Glutamatergic neuron (in vitro differentiated cells): ENCODE measurements around the gene XRCC6. TPM values are rescaled to one million over a fixed set of nuclear protein-coding genes. Genes with fewer than 3 reads are reported as not detected.

Experiments
- DNase-seq: peaks from one replicate; pipeline ENCODE4 v3.0.0; 2022
- H3K27ac Mint-ChIP-seq: one replicate; pipeline ENCODE4 v1.8.0; 2020; ENCODE audit warnings: mild to moderate bottlenecking, mixed read lengths, inconsistent platforms; ENCODE audit not compliant: unreplicated experiment
- H3K27me3 Mint-ChIP-seq: one replicate; pipeline ENCODE4 v1.8.0; 2020; ENCODE audit warnings: mild to moderate bottlenecking, moderate library complexity, mixed read lengths, inconsistent platforms; ENCODE audit not compliant: unreplicated experiment
- H3K36me3 Mint-ChIP-seq: one replicate; pipeline ENCODE4 v1.8.0; 2020; ENCODE audit warnings: mild to moderate bottlenecking, mixed read lengths, inconsistent platforms; ENCODE audit not compliant: unreplicated experiment
- H3K4me1 Mint-ChIP-seq: one replicate; pipeline ENCODE4 v1.8.0; 2020; ENCODE audit warnings: mild to moderate bottlenecking, low read depth, mixed read lengths, inconsistent platforms; ENCODE audit not compliant: unreplicated experiment
- H3K4me3 Mint-ChIP-seq: one replicate; pipeline ENCODE4 v1.8.0; 2020; ENCODE audit warnings: mild to moderate bottlenecking, mixed read lengths, inconsistent platforms; ENCODE audit not compliant: unreplicated experiment
- H3K9me3 Mint-ChIP-seq: one replicate; pipeline ENCODE4 v1.8.0; 2020; ENCODE audit warnings: mild to moderate bottlenecking, moderate library complexity, mixed read lengths, inconsistent platforms; ENCODE audit not compliant: unreplicated experiment
- total RNA-seq: library from RNA; stranded (reverse); fragmentation: NEBNext Ultra II Directional; extraction: Animal tissue kit (Norgen Biotek cat#: 25700); gene quantifications from one replicate; pipeline ENCODE4 v1.2.1, GENCODE V29; 2021; ENCODE audit not compliant: unreplicated experiment
- TF ChIP-seq, protein P1 (sequence below): fragments of 200-600 bp; sonication (generic); IDR thresholded peaks from one replicate; pipeline ENCODE4 v1.5.0; 2021; ENCODE audit not compliant: partially characterized antibody, unreplicated experiment

Gene XRCC6
- total RNA-seq, 1 donor from 2014 or later: 155 TPM

DNA sequence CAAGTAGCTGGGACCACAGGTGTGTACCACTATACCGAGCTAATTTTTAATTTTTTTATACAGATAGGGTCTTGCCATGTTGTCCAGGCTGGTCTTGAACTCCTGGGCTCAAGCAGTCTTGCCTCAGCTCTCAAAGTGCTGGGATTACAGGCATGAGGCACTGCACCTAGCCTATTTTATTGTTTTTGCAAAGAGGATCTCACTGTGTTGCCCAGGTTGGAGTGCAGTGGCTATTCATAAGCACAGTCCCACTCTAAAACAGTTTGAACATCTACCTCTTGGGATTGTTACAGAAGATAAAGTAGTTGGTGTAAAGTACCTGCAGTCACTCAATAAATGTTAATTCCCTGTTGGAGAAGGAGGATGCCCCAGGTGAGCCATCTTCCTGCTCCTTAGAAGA, 29.1 kb downstream of the XRCC6 start:
- DNase-seq: no peak
- no peaks in the 10 kb centered on the region for H3K27me3 Mint-ChIP-seq
- no peaks in the 10 kb centered on the region for H3K36me3 Mint-ChIP-seq
- no peak overlapping the region for H3K4me3 Mint-ChIP-seq
- H3K9me3 Mint-ChIP-seq: no peaks in the 10 kb centered on the region
- TF ChIP-seq, protein P1, sequence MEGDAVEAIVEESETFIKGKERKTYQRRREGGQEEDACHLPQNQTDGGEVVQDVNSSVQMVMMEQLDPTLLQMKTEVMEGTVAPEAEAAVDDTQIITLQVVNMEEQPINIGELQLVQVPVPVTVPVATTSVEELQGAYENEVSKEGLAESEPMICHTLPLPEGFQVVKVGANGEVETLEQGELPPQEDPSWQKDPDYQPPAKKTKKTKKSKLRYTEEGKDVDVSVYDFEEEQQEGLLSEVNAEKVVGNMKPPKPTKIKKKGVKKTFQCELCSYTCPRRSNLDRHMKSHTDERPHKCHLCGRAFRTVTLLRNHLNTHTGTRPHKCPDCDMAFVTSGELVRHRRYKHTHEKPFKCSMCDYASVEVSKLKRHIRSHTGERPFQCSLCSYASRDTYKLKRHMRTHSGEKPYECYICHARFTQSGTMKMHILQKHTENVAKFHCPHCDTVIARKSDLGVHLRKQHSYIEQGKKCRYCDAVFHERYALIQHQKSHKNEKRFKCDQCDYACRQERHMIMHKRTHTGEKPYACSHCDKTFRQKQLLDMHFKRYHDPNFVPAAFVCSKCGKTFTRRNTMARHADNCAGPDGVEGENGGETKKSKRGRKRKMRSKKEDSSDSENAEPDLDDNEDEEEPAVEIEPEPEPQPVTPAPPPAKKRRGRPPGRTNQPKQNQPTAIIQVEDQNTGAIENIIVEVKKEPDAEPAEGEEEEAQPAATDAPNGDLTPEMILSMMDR: no peak
- H3K27ac Mint-ChIP-seq: no peak overlapping the region
- no peaks in the 10 kb centered on the region for H3K4me1 Mint-ChIP-seq

DNA sequence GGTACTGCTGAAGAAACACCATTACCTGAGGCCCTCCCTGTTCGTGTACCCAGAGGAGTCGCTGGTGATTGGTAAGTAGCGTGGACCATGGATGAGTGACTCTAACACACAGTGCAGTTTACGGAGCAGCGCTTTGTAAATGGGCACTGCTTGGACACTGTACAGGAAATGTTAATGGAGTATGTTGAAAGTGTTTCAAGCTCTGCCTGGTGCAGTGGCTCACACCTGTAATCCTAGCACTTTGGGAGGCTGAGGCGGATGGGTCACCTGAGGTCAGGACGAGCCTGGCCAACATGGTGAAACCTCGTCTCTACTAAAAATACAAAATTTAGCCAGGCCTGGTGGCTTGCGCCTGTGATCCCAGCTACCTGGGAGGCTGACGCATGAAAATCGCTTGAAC, 29.7 kb downstream of the XRCC6 start:
- Mint-ChIP-seq H3K9me3 (no peaks in the 10 kb centered on the region), H3K36me3 (no peaks in the 10 kb centered on the region), H3K4me3 (no peak overlapping the region), H3K27me3 (no peaks in the 10 kb centered on the region), H3K27ac (no peak overlapping the region), H3K4me1 (no peaks in the 10 kb centered on the region)
- TF ChIP-seq, protein P1: no peak
- DNase-seq: no peak

DNA sequence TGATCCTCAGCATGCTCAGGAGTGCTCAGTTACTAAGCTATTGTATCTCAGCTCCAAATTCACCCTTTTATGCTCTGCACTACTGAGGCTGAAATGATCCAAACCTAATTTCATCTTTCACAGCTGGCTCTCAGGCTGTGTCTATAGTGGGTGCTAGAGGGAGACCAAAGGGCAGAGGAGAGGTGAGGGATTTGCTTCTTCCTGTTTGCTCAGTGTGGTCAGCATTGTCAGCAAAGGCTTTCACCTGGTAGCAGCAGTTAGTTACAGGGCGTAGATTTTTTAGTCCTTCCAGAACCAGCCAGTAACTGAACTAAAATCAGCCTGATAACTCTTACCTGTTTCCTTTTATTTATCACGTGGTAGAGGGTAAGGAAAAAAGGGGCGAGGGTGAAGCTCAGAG, 33.2 kb downstream of the XRCC6 start:
- H3K9me3 Mint-ChIP-seq: no peaks in the 10 kb centered on the region
- no peak overlapping the region for H3K27ac Mint-ChIP-seq
- no peak for DNase-seq
- TF ChIP-seq, protein P1: no peak
- H3K36me3 Mint-ChIP-seq: no peaks in the 10 kb centered on the region
- no peak overlapping the region for H3K4me3 Mint-ChIP-seq
- no peaks in the 10 kb centered on the region for H3K4me1 Mint-ChIP-seq
- H3K27me3 Mint-ChIP-seq: no peaks in the 10 kb centered on the region

DNA sequence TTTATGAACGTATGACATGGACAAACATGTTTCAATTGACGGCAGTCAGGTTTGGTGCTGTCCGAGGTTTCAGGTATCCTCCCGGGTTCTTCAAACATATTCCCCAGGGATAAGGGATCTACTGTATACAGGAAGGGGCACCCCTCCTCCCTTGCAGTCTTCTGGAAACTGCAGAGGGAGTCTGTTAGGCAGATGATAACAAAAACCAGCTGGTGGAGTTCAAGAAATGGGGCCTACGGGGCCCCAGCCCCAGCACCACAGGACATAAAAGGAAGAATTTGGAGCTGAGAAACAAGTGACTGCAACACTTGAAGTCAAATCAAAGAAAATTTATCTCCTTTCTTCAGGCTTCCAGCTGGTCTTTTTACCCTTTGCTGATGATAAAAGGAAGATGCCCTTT, 35.5 kb downstream of the XRCC6 start:
- no peaks in the 10 kb centered on the region for H3K4me1 Mint-ChIP-seq
- TF ChIP-seq, protein P1: no peak
- H3K4me3 Mint-ChIP-seq: no peak overlapping the region
- no peaks in the 10 kb centered on the region for H3K9me3 Mint-ChIP-seq
- H3K36me3 Mint-ChIP-seq: no peaks in the 10 kb centered on the region
- no peak for DNase-seq
- H3K27me3 Mint-ChIP-seq: no peaks in the 10 kb centered on the region
- H3K27ac Mint-ChIP-seq: no peak overlapping the region

DNA sequence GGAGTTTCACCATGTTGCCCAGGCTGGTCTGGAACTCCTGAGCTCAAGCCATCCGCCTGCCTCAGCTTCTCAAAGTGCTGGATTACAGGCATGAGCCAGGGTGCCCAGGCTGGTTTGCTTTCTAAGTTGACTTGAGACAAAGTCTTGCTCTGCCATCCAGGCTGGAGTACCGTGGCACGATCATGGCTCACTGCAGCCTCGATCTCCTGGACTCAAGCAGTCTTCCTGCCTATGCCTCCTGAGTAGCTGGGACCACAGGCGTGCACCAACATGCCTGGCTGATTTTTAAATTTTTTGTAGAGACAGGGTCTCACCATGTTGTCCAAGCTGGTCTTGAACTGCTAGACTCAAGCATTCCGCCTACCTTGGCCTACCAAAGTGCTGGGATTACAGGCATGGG, 36.6 kb downstream of the XRCC6 start:
- no peaks in the 10 kb centered on the region for H3K4me1 Mint-ChIP-seq
- TF ChIP-seq, protein P1: no peak
- DNase-seq: no peak
- H3K36me3 Mint-ChIP-seq: no peaks in the 10 kb centered on the region
- no peaks in the 10 kb centered on the region for H3K27me3 Mint-ChIP-seq
- H3K4me3 Mint-ChIP-seq: no peak overlapping the region
- H3K27ac Mint-ChIP-seq: no peak overlapping the region
- H3K9me3 Mint-ChIP-seq: no peaks in the 10 kb centered on the region
